Astrocyte (in vitro differentiated cells and primary cell): Measurements from ENCODE around the gene AJAP1. TPM values are rescaled to one million over a fixed set of nuclear protein-coding genes. Genes with fewer than 3 reads are reported as not detected.
A peak's percentile ranks its signal among the peaks of the same experiment; 100 is the strongest.

Source experiments
- DNase-seq: peaks from one replicate; pipeline ENCODE4 v3.0.0-alpha.2; 2010; ENCODE audit warnings: low read depth
- FAIRE-seq: peaks from 2 replicates; lab custom pipeline; 2011; peaks lifted over from hg19 to GRCh38; lab: Jason Lieb, UNC
- H2AFZ ChIP-seq: 2 replicates; pipeline ENCODE4 v1.6.0; 2012; ENCODE audit warnings: low read depth, low read length, inconsistent platforms
- H3K27ac ChIP-seq: 2 replicates; pipeline ENCODE4 v1.5.1; 2011; ENCODE audit warnings: low read depth, low read length, inconsistent platforms
- H3K27me3 ChIP-seq: 2 replicates; pipeline ENCODE4 v1.6.0; 2011; ENCODE audit warnings: low read length, inconsistent platforms; ENCODE audit not compliant: insufficient read depth
- H3K36me3 ChIP-seq: 2 replicates; pipeline ENCODE4 v1.5.1; 2011; ENCODE audit warnings: low read length, inconsistent platforms; ENCODE audit not compliant: insufficient read depth
- H3K4me1 ChIP-seq: 2 replicates; pipeline ENCODE4 v1.5.1; 2011; ENCODE audit warnings: low read length, inconsistent platforms; ENCODE audit not compliant: insufficient read depth
- H3K4me2 ChIP-seq: 2 replicates; pipeline ENCODE4 v1.6.0; 2012; ENCODE audit warnings: low read length, inconsistent platforms
- H3K4me3 ChIP-seq: 2 replicates; pipeline ENCODE4 v1.5.1; 2011; ENCODE audit warnings: low read depth, mild to moderate bottlenecking, low read length, inconsistent platforms; ENCODE audit not compliant: insufficient read depth
- H3K79me2 ChIP-seq: 2 replicates; pipeline ENCODE4 v1.6.0; 2012; ENCODE audit warnings: mild to moderate bottlenecking, low read length, inconsistent platforms; ENCODE audit not compliant: insufficient read depth
- H3K9ac ChIP-seq: 2 replicates; pipeline ENCODE4 v1.6.0; 2012; ENCODE audit warnings: mild to moderate bottlenecking, low read length, inconsistent platforms
- H3K9me3 ChIP-seq: 2 replicates; pipeline ENCODE4 v1.5.1; 2012; ENCODE audit warnings: low read depth, mild to moderate bottlenecking, low read length, inconsistent platforms; ENCODE audit not compliant: insufficient read depth
- H4K20me1 ChIP-seq: 2 replicates; pipeline ENCODE4 v1.6.0; 2012; ENCODE audit warnings: low read length, inconsistent platforms; ENCODE audit not compliant: insufficient read depth
- H3K27ac Mint-ChIP-seq: one replicate; pipeline ENCODE4 v1.8.0; 2021; ENCODE audit warnings: mild to moderate bottlenecking, mixed read lengths; ENCODE audit not compliant: unreplicated experiment
- H3K27me3 Mint-ChIP-seq: one replicate; pipeline ENCODE4 v1.8.0; 2021; ENCODE audit warnings: low read depth, mixed read lengths; ENCODE audit not compliant: unreplicated experiment
- H3K36me3 Mint-ChIP-seq: one replicate; pipeline ENCODE4 v1.8.0; 2021; ENCODE audit warnings: low read depth, mixed read lengths; ENCODE audit not compliant: unreplicated experiment
- H3K4me1 Mint-ChIP-seq: one replicate; pipeline ENCODE4 v1.8.0; 2021; ENCODE audit warnings: low read depth, mixed read lengths; ENCODE audit not compliant: unreplicated experiment
- H3K4me3 Mint-ChIP-seq: one replicate; pipeline ENCODE4 v1.8.0; 2021; ENCODE audit warnings: mild to moderate bottlenecking, moderate library complexity, mixed read lengths; ENCODE audit not compliant: unreplicated experiment
- H3K9me3 Mint-ChIP-seq: one replicate; pipeline ENCODE4 v1.8.0; 2021; ENCODE audit warnings: mild to moderate bottlenecking, mixed read lengths; ENCODE audit not compliant: unreplicated experiment
- CTCF ChIP-seq: IDR thresholded peaks from 2 replicates; pipeline ENCODE4 v1.5.1; 2011; ENCODE audit warnings: low read depth, mild to moderate bottlenecking, inconsistent platforms, low read length, moderate library complexity; ENCODE audit not compliant: insufficient read depth
- EZH2 ChIP-seq: IDR thresholded peaks from 2 replicates; pipeline ENCODE4 v1.6.1; 2012; ENCODE audit warnings: mild to moderate bottlenecking, low read length, inconsistent platforms; ENCODE audit not compliant: insufficient read depth
- total RNA-seq: library from RNA; stranded (reverse); gene quantifications from 2 replicates; pipeline ENCODE4 v1.2.1, GENCODE V29; 2021

The AJAP1 gene
- total RNA-seq, 1 donor from 2014 or later, result 0.34 TPM

DNA sequence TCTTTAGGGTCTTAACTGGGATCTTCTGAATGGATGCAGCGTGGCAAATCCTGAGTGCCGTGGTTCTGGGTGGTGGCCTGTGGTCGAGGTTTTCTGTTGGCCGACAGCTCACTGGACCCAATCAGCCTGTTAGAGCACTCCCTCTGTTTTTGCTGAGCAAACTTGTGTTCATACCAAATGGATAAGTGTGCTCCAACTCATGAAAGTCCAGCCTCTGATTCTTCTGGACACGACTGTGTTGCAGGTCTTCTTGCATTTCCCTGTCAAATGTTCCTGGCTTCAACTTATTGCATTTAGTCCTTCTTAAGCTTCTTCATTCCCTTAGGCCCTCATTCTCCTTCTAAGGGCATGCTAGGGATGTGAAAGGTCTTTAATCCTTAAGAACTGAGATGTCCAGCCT, 63.7 kb downstream of the AJAP1 start:
- Histone ChIP-seq H3K27me3 (no peaks in the 10 kb centered on the region), H3K4me3 (no peak overlapping the region), H3K4me1 (no peaks in the 10 kb centered on the region), H3K9me3 (peaks cover 15% of the 10 kb centered on the region), H3K4me2 (no peak overlapping the region), H3K27ac (no peak overlapping the region), H2AFZ (no peak overlapping the region), H3K9ac (no peak overlapping the region), H3K36me3 (no peaks in the 10 kb centered on the region), H4K20me1 (no peaks in the 10 kb centered on the region), H3K79me2 (no peaks in the 10 kb centered on the region)
- no peak for FAIRE-seq
- Mint-ChIP-seq H3K27ac (no peak overlapping the region), H3K27me3 (peaks cover 62% of the 10 kb centered on the region), H3K4me1 (no peaks in the 10 kb centered on the region), H3K9me3 (peaks cover 14% of the 10 kb centered on the region), H3K4me3 (no peak overlapping the region), H3K36me3 (no peaks in the 10 kb centered on the region)
- DNase-seq, result no peak
- TF ChIP-seq EZH2, result no peak
- no peak for TF ChIP-seq CTCF

- Mint-ChIP-seq H3K4me1 (no peaks in the 10 kb centered on the region), H3K4me3 (no peak overlapping the region), H3K27ac (no peak overlapping the region), H3K9me3 (peaks cover 2% of the 10 kb centered on the region), H3K36me3 (no peaks in the 10 kb centered on the region), H3K27me3 (peaks cover 66% of the 10 kb centered on the region)
- no peak overlapping the region for H3K4me3 ChIP-seq
- DNase-seq (no peak), FAIRE-seq (no peak)
- no peak overlapping the region for H3K27ac ChIP-seq
- H3K36me3 ChIP-seq, result no peaks in the 10 kb centered on the region
- TF ChIP-seq EZH2 (no peak), CTCF (no peak)
- no peak overlapping the region for H2AFZ ChIP-seq
- H3K4me1 ChIP-seq, result no peaks in the 10 kb centered on the region
- no peak overlapping the region for H3K4me2 ChIP-seq
- no peaks in the 10 kb centered on the region for H3K79me2 ChIP-seq
- peaks cover 3% of the 10 kb centered on the region for H3K9me3 ChIP-seq
- no peaks in the 10 kb centered on the region for H4K20me1 ChIP-seq
- H3K9ac ChIP-seq, result no peak overlapping the region
- H3K27me3 ChIP-seq, result no peaks in the 10 kb centered on the region
Measured at GRCh38 chr1:4723106-4723505, 68.7 kb downstream of the AJAP1 start.

GRCh38 chr1:4724001-4724400, 69.6 kb downstream of the AJAP1 start:
- Histone ChIP-seq H3K4me1 (no peaks in the 10 kb centered on the region), H3K27ac (no peak overlapping the region), H3K9ac (no peak overlapping the region), H4K20me1 (no peaks in the 10 kb centered on the region), H3K4me2 (no peak overlapping the region), H2AFZ (no peak overlapping the region), H3K9me3 (peaks cover 3% of the 10 kb centered on the region), H3K4me3 (no peak overlapping the region), H3K27me3 (no peaks in the 10 kb centered on the region), H3K36me3 (no peaks in the 10 kb centered on the region), H3K79me2 (no peaks in the 10 kb centered on the region)
- Mint-ChIP-seq H3K27me3 (peaks cover 62% of the 10 kb centered on the region), H3K4me1 (no peaks in the 10 kb centered on the region), H3K27ac (peak overlapping the region; percentile 66), H3K4me3 (no peak overlapping the region), H3K9me3 (peaks cover 2% of the 10 kb centered on the region), H3K36me3 (no peaks in the 10 kb centered on the region)
- no peak for TF ChIP-seq CTCF
- TF ChIP-seq EZH2, result no peak
- DNase-seq (no peak), FAIRE-seq (no peak)
